Loucy (cell line): ENCODE data around the gene SIX6.

Source experiments
- CTCF ChIP-seq: fragments of 200-600 bp; sonication (generic); conservative IDR thresholded peaks from 2 replicates; pipeline ENCODE4 v1.5.1; 2014; ENCODE audit warnings: mild to moderate bottlenecking, antibody characterized with exemption, low read length
- EZH2phosphoT487 ChIP-seq: fragments of 200-600 bp; IDR thresholded peaks from 2 replicates; pipeline ENCODE4 v1.6.1; 2018; ENCODE audit warnings: antibody characterized with exemption, mild to moderate bottlenecking, moderate library complexity, borderline replicate concordance

DNA sequence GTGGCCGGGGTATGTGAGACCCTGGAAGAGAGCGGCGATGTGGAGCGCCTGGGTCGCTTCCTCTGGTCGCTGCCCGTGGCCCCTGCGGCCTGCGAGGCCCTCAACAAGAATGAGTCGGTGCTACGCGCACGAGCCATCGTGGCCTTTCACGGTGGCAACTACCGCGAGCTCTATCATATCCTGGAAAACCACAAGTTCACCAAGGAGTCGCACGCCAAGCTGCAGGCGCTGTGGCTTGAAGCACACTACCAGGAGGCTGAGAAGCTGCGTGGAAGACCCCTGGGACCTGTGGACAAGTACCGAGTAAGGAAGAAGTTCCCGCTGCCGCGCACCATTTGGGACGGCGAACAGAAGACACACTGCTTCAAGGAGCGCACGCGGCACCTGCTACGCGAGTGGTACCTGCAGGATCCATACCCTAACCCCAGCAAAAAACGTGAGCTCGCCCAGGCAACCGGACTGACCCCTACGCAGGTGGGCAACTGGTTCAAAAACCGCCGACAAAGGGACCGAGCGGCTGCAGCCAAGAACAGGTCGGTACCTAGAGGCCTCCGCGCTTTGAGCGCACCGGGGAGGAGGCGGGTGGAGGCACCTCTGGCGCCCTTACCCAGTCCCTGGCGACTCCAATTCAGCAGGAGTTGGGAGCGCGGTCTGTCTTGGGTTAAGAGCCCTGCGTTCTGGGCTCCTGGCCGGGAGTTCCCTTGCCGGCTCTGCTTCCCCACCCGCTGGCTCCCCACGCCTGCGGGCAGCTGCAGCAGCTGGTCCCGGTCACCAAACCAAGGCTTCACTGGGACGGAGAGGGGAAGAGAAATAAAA, 700 bp downstream of the SIX6 start:
- no peak for TF ChIP-seq CTCF
- TF ChIP-seq EZH2phosphoT487, result no peak
